Ammon's horn (tissue), 1 donor: ENCODE measurements around the gene MCRS1.
"Not testable (repeated sequence)": the region's sequence is repeated elsewhere in the genome, so short reads cannot be mapped to it uniquely, and the experiment has no call there.

ENCODE experiments used
- DNase-seq: peaks from one replicate; pipeline ENCODE4 v3.0.0-alpha.2; 2016; ENCODE audit warnings: low spot score

Gene MCRS1

GRCh38 chr12:49515266-49515665 is 52.7 kb downstream of the MCRS1 start:
- DNase-seq = no peak

- no peak for DNase-seq
Observed at GRCh38 chr12:49512546-49512945, 55.4 kb downstream of the MCRS1 start.

GRCh38 chr12:49511410-49511809 is 56.5 kb downstream of the MCRS1 start:
- no peak for DNase-seq

GRCh38 chr12:49509681-49510080 is 58.3 kb downstream of the MCRS1 start:
- not testable (repeated sequence) for DNase-seq
